ENCODE results near the gene CYGB. TPM values are rescaled to one million over a fixed set of nuclear protein-coding genes. Genes with fewer than 3 reads are reported as not detected.

Gene CYGB
- total and polyA plus RNA-seq, 10 of the 15 experiments (the other 5 are each of a cell fraction or from before 2014, with no cell fraction given), result 0.34 TPM; not detected in 9

DNA sequence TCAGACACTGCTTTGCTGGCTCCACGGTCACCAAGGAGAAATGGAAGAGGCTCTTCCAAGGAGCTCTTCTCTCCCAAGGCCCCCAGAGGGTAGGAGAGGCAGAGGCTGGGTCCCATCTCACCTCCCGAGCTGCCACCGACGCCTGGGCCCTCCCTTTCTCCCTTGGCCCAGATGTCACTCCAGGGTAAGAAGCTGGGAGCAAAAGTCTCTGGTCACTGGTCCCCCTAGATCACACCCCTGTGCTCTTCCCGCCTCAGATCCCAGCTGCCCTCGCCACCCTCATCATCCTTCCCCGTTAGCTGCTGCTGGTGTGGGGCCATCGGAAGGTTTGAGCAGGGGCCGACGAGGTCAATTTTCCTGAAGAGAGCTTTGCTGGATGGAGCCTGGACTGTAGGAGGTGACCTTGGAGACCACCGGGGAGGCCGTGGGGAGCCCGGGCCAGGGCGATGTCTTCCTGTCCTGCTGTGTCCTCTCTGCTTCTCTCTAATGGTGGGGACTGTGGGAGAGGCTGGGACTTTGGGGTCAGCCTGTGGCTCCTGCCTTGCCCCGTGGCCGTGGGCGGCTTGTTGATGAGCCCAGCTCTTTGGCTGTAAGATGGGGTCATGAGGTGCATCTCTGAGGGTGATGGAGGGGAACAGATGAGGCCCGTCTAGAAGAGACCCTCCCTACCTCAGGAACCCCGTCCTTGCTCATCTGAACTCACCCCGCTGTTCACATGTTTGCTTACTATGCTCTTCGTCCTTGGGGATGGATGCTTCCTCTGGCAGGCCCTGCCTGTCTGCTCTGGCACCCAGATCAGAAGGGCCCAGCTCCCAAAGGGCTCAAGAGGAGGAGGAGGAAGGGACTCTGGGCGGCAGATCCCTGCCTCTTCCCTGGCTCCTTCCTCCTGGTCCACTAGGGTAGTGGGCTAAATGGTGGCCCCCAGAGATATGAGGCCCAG lies 24.9 kb downstream of the CYGB start:
- intact Hi-C loops (cut with micrococcal nuclease; ENCODE audit: unreplicated experiment) (no loop called here), in situ Hi-C loops (cut with MboI) (no loop called here)
- no peaks in the 10 kb centered on the region for H3K79me2 ChIP-seq (ENCODE audit: control insufficient read depth, insufficient read depth, low read length)
- no peaks in the 10 kb centered on the region for H3K36me3 ChIP-seq (ENCODE audit: control insufficient read depth in 2 of 2, insufficient read depth in 2 of 2, low read length in 1 of 2)
- no peak overlapping the region for H2AFZ ChIP-seq (ENCODE audit: control insufficient read depth, low read depth, low read length)
- DNase-seq (ENCODE audit: low read depth, low spot score) (no peak), ATAC-seq (no peak), FAIRE-seq (no peak)
- no peaks in the 10 kb centered on the region for H3K9me3 ChIP-seq (replicated peaks; ENCODE audit: control insufficient read depth, insufficient read depth, low read length)
- ChIA-PET RAD21 (ENCODE audit: unreplicated experiment) (interaction anchor here (1.2 kb wide), 2 partner anchors 10 to 19 kb away, joined by 3 read pairs; no protein-coding TSS in a partner anchor), SMC1A (ENCODE audit: uncharacterized antibody, unreplicated experiment) (interaction anchor here (0.9 to 2.7 kb wide), 4 partner anchors 15 to 100 kb away, joined by 3 to 10 read pairs (median 4); partner anchors contain the start of gene AANAT), CTCF (interaction anchor here (0.7 to 7.8 kb wide), 5 partner anchors 32 to 182 kb away, joined by 3 to 65 read pairs (median 4); no protein-coding TSS in a partner anchor), POLR2A (no interaction called here)
- no peak overlapping the region for H3K4me2 ChIP-seq (ENCODE audit: control insufficient read depth, insufficient read depth)
- no peak overlapping the region for H3K9ac ChIP-seq (ENCODE audit: control insufficient read depth, insufficient read depth, low read length)
- TF ChIP-seq NFIC (IDR thresholded peaks at IDR 0.05; ENCODE audit: low read depth, low read length) (no peak), EGR1 (IDR thresholded peaks at IDR 0.05; ENCODE audit: borderline replicate concordance in 1 of 2, low read depth in 2 of 2, low read length in 2 of 2) (no peak), CREM (IDR thresholded peaks at IDR 0.05; ENCODE audit: low read depth) (no peak), STAT1 (conservative IDR thresholded peaks at IDR 0.05) (no peak), JUNB (IDR thresholded peaks at IDR 0.05) (no peak), RAD51 (IDR thresholded peaks at IDR 0.05) (no peak), MLLT1 (IDR thresholded peaks at IDR 0.05) (no peak), CBX3 (IDR thresholded peaks at IDR 0.05; ENCODE audit: borderline replicate concordance, low read depth) (no peak), ZNF24 (IDR thresholded peaks at IDR 0.05) (no peak), TBL1XR1 (IDR thresholded peaks at IDR 0.05; ENCODE audit: low read depth, low read length) (no peak)
- peaks cover 18% of the 10 kb centered on the region for H3K4me1 ChIP-seq (ENCODE audit: control insufficient read depth, insufficient read depth, low read length)
- no peaks in the 10 kb centered on the region for H4K20me1 ChIP-seq (ENCODE audit: control insufficient read depth, insufficient read depth)
- no peaks in the 10 kb centered on the region for H3K27me3 ChIP-seq (replicated peaks in 1 of 2; ENCODE audit: control insufficient read depth in 2 of 2, insufficient read depth in 2 of 2, low read length in 1 of 2)
- no TSS peak for BruUV-seq (replicated peaks)
- no peak overlapping the region for H3K27ac ChIP-seq (ENCODE audit: control insufficient read depth, insufficient read depth)
- H3K4me3 ChIP-seq, result no peak overlapping the region
- WGBS (ENCODE audit: insufficient coverage, insufficient replicate concordance, low lambda C conversion rate, missing lambda C conversion rate), result 72% methylated on average over 22 of the region's 22 CpGs
